H1 (cell line): ENCODE data around the gene SLC25A11. TPM values are rescaled to one million over a fixed set of nuclear protein-coding genes. Genes with fewer than 3 reads are reported as not detected.

ENCODE experiments used
- CTCF ChIA-PET: fragments of 300-600 bp; sonication (Branson Sonifier 250); formaldehyde crosslinking; loops from one replicate; lab custom pipeline; 2021; ENCODE audit not compliant: partially characterized antibody; lab: Charles Lee
- POLR2A ChIA-PET: fragments of 300-600 bp; sonication (Branson Sonifier 250); formaldehyde crosslinking; loops from one replicate; lab custom pipeline; 2021; ENCODE audit warnings: inconsistent platforms; ENCODE audit not compliant: partially characterized antibody; lab: Charles Lee
- DNase-seq, 2 experiments: peaks; one replicate each; pipeline versions ENCODE4 v3.0.0 to v3.0.0-alpha.2; 2010 to 2022; ENCODE audit warnings: low spot score in 2 of 2, low read depth in 1 of 2, mixed read lengths in 1 of 2
- FAIRE-seq: peaks from 2 replicates; lab custom pipeline; 2011; peaks lifted over from hg19 to GRCh38; lab: Jason Lieb, UNC
- H2AFZ ChIP-seq: 2 replicates; pipeline ENCODE4 v1.8.1; 2012; ENCODE audit warnings: low read length, inconsistent platforms
- H2AK5ac ChIP-seq: 2 replicates; pipeline ENCODE4 v1.6.1; 2013; ENCODE audit warnings: low read depth, low read length
- H2BK120ac ChIP-seq: replicated peaks from 2 replicates; pipeline ENCODE3; 2013; ENCODE audit warnings: low read depth, low read length, inconsistent platforms
- H2BK12ac ChIP-seq: 2 replicates; pipeline ENCODE4 v1.6.1; 2013; ENCODE audit warnings: low read depth, low read length
- H2BK15ac ChIP-seq: 2 replicates; pipeline ENCODE4 v1.6.1; 2013; ENCODE audit warnings: low read length
- H2BK20ac ChIP-seq: 2 replicates; pipeline ENCODE4 v1.6.1; 2013; ENCODE audit warnings: low read length
- H2BK5ac ChIP-seq: 2 replicates; pipeline ENCODE4 v1.6.1; 2013; ENCODE audit warnings: low read depth, low read length
- H3K14ac ChIP-seq: 2 replicates; pipeline ENCODE4 v1.6.1; 2013; ENCODE audit warnings: inconsistent platforms; ENCODE audit not compliant: insufficient read length
- H3K18ac ChIP-seq: 2 replicates; pipeline ENCODE4 v1.6.1; 2013; ENCODE audit warnings: low read length; ENCODE audit errors: extremely low read depth
- H3K23ac ChIP-seq: 2 replicates; pipeline ENCODE4 v1.6.1; 2013; ENCODE audit warnings: inconsistent platforms; ENCODE audit not compliant: insufficient read length
- H3K23me2 ChIP-seq: 2 replicates; pipeline ENCODE4 v1.6.1; 2013; ENCODE audit warnings: low read depth, low read length
- H3K27ac ChIP-seq: 2 replicates; pipeline ENCODE4 v1.6.1; 2011; ENCODE audit warnings: low read depth, low read length, inconsistent platforms
- H3K27me3 ChIP-seq, 4 experiments: replicated peaks in 1 of 4; 1 replicate in 1 of 4; 2 replicates in 3 of 4; pipeline versions ENCODE4 v1.6.1 to v1.8.1; 2011 to 2013; ENCODE audit warnings: low read length in 3 of 4, mild to moderate bottlenecking in 3 of 4, inconsistent platforms in 2 of 4, mixed read lengths in 2 of 4, moderate library complexity in 1 of 4; ENCODE audit not compliant: control insufficient read depth in 3 of 4, insufficient read depth in 3 of 4; ENCODE audit errors: extremely low read depth in 1 of 4
- H3K36me3 ChIP-seq, 4 experiments: 2 replicates each; pipeline versions ENCODE4 v1.6.1 to v1.8.1; 2011 to 2013; ENCODE audit warnings: mild to moderate bottlenecking in 4 of 4, low read length in 3 of 4, moderate library complexity in 2 of 4, control low read depth in 1 of 4, inconsistent platforms in 1 of 4; ENCODE audit not compliant: insufficient read depth in 4 of 4, control insufficient read depth in 2 of 4
- H3K4ac ChIP-seq: replicated peaks from 2 replicates; pipeline ENCODE3; 2013; ENCODE audit warnings: low read length, low read depth, mixed read lengths, inconsistent platforms; ENCODE audit not compliant: insufficient read length
- H3K4me1 ChIP-seq, 4 experiments: replicated peaks in 1 of 4; 1 replicate in 1 of 4; 2 replicates in 3 of 4; pipeline versions ENCODE4 v1.6.1 to v1.8.1; 2011 to 2013; ENCODE audit warnings: low read length in 3 of 4, inconsistent platforms in 2 of 4, mixed read lengths in 1 of 4; ENCODE audit not compliant: insufficient read depth in 4 of 4, control insufficient read depth in 3 of 4
- H3K4me2 ChIP-seq, 2 experiments: 2 replicates each; pipeline versions ENCODE4 v1.6.1 to v1.8.1; 2011 to 2013; ENCODE audit warnings: low read depth in 2 of 2, low read length in 2 of 2, control low read depth in 1 of 2, inconsistent platforms in 1 of 2, mild to moderate bottlenecking in 1 of 2; ENCODE audit not compliant: insufficient read depth in 1 of 2
- H3K4me3 ChIP-seq, 4 experiments: fragments of 200-600, 300-600 bp in 1 of 4; sonication (generic), shearing (Covaris generic), sonication (Bioruptor Twin) in 1 of 4; 2 replicates each; pipeline versions ENCODE4 v1.5.1 to v1.8.1; 2011 to 2016; ENCODE audit warnings: low read length in 4 of 4, low read depth in 3 of 4, control low read depth in 2 of 4, inconsistent platforms in 2 of 4, mild to moderate bottlenecking in 2 of 4, mixed read lengths in 1 of 4, moderate library complexity in 1 of 4; ENCODE audit not compliant: insufficient read depth in 2 of 4; ENCODE audit errors: extremely low read depth in 1 of 4
- H3K56ac ChIP-seq: replicated peaks from 2 replicates; pipeline ENCODE3; 2013; ENCODE audit warnings: low read depth, mild to moderate bottlenecking, mixed read lengths, low read length, inconsistent platforms; ENCODE audit not compliant: insufficient read length
- H3K79me1 ChIP-seq: 2 replicates; pipeline ENCODE4 v1.6.1; 2013; ENCODE audit warnings: low read depth, low read length, control low read depth
- H3K79me2 ChIP-seq, 2 experiments: 2 replicates each; pipeline versions ENCODE4 v1.6.1 to v1.8.1; 2012 to 2013; ENCODE audit warnings: low read length in 2 of 2, mild to moderate bottlenecking in 2 of 2, inconsistent platforms in 1 of 2; ENCODE audit not compliant: insufficient read depth in 2 of 2, control insufficient read depth in 1 of 2
- H3K9ac ChIP-seq, 4 experiments: replicated peaks in 1 of 4; 1 replicate in 1 of 4; 2 replicates in 3 of 4; pipeline versions ENCODE4 v1.6.1 to v1.8.1; 2011 to 2013; ENCODE audit warnings: low read depth in 3 of 4, low read length in 3 of 4, control low read depth in 2 of 4, mild to moderate bottlenecking in 2 of 4, moderate library complexity in 2 of 4, inconsistent platforms in 1 of 4; ENCODE audit errors: extremely low read depth in 1 of 4
- H3K9me3 ChIP-seq, 2 experiments: 2 replicates each; pipeline versions ENCODE4 v1.6.1 to v1.8.1; 2012 to 2013; ENCODE audit warnings: mild to moderate bottlenecking in 2 of 2, moderate library complexity in 2 of 2, control low read depth in 1 of 2, inconsistent platforms in 1 of 2, low read depth in 1 of 2, low read length in 1 of 2, mixed read lengths in 1 of 2; ENCODE audit not compliant: insufficient read depth in 2 of 2
- H4K20me1 ChIP-seq, 2 experiments: replicated peaks in 1 of 2; 2 replicates each; pipeline versions ENCODE3 to v1.8.1; 2011 to 2013; ENCODE audit warnings: inconsistent platforms in 2 of 2, low read length in 2 of 2, mild to moderate bottlenecking in 1 of 2; ENCODE audit not compliant: insufficient read depth in 2 of 2, control insufficient read depth in 1 of 2
- H4K5ac ChIP-seq: 2 replicates; pipeline ENCODE4 v1.6.1; 2013; ENCODE audit warnings: low read length, low read depth, mixed read lengths, inconsistent platforms; ENCODE audit not compliant: insufficient read length
- H4K8ac ChIP-seq: 2 replicates; pipeline ENCODE4 v1.8.0; 2013; ENCODE audit warnings: mild to moderate bottlenecking, moderate library complexity, low read length, inconsistent platforms; ENCODE audit not compliant: insufficient read depth; ENCODE audit errors: extremely low read depth
- H4K91ac ChIP-seq: replicated peaks from 2 replicates; pipeline ENCODE3; 2013; ENCODE audit warnings: low read length, mixed read lengths, inconsistent platforms; ENCODE audit not compliant: insufficient read length
- POLR2A ChIP-seq, 2 experiments: IDR thresholded peaks; 1 replicate in 1 of 2; 2 replicates in 1 of 2; pipeline ENCODE4 v1.6.1; 2011; ENCODE audit warnings: low read depth in 2 of 2, low read length in 2 of 2, mild to moderate bottlenecking in 2 of 2; ENCODE audit errors: control extremely low read depth in 1 of 2
- RNF2 ChIP-seq: fragments of 200-900, 300-1000 bp; sonication (generic); IDR thresholded peaks from 2 replicates; pipeline ENCODE4 v1.7.1; 2016; ENCODE audit warnings: borderline replicate concordance, low read depth, mild to moderate bottlenecking, antibody characterized with exemption, low read length; ENCODE audit not compliant: poor library complexity, severe bottlenecking; ENCODE audit errors: missing control alignments
- WGBS, 2 experiments: shearing (Covaris generic) in 1 of 2; methylation state at CpG; one replicate each; pipeline versions ENCODE4 v1.1.6 to v1.1.7; 2013 to 2015; ENCODE audit warnings: low lambda C conversion rate in 2 of 2, mixed read lengths in 2 of 2, inconsistent platforms in 1 of 2, low coverage in 1 of 2, missing lambda C conversion rate in 1 of 2; ENCODE audit not compliant: insufficient replicate concordance in 2 of 2, insufficient coverage in 1 of 2, insufficient read length in 1 of 2; ENCODE audit errors: extremely low coverage in 1 of 2, missing lambda C conversion rate in 1 of 2; 5-methylcytosine and 5-hydroxymethylcytosine counted together
- polyA plus RNA-seq, 7 experiments: library from polyadenylated mRNA; depleted of rRNA in 3 of 7; stranded (reverse) in 5 of 7; unstranded in 2 of 7; fragments of >200 nt in 5 of 7; fragments of 200-250 nt in 2 of 7; gene quantifications; 1 replicate in 5 of 7; 2 replicates in 1 of 7; 4 replicates in 1 of 7; pipeline versions ENCODE4 v1.2.1 to v1.2.3, GENCODE V29; 2011 to 2013; ENCODE audit warnings: missing spikeins in 2 of 7, mixed read lengths in 2 of 7
- total RNA-seq: library from RNA; stranded (reverse); fragmentation: NEBNext Ultra II Directional; extraction: Animal tissue kit (Norgen Biotek cat#: 25700); gene quantifications from 2 replicates; pipeline ENCODE4 v1.2.1, GENCODE V29; 2021

SLC25A11 gene
- total and polyA plus RNA-seq, 2 of the 8 experiments (the other 6 are each of a cell fraction or from before 2014, with no cell fraction given) = 55.9 to 97.0 TPM

DNA sequence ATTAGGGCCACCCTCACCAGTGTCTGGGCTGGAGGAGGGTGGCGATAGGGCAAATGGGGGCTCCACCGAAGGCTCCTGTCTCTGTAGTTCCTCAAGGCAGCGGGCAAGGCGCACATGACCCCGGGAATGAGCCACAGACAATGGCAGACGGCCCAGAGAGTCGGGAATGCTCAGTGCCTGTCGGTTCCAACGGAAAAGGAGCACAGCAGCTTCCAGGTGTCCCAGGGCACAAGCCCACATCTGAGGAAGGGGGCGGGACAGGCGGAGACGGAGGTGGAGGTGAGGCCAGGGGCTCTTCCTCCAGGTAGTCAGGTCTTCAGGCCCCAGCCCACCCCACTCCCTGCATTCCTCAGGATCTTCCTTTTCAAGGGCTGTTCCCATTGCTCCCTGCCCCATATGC lies 32.9 kb upstream of the SLC25A11 start:
- Histone ChIP-seq H2BK15ac (no peak overlapping the region), H3K18ac (no peak overlapping the region), H3K9ac (no peak overlapping the region), H3K23me2 (peaks cover 12% of the 10 kb centered on the region), H2BK5ac (no peak overlapping the region), H2BK20ac (no peak overlapping the region), H4K8ac (no peak overlapping the region), H4K91ac (no peak overlapping the region), H3K4ac (no peak overlapping the region), H3K56ac (no peak overlapping the region), H4K20me1 (peaks cover 2 to 13% of the 10 kb centered on the region in 2 experiments), H2BK12ac (no peak overlapping the region), H3K79me2 (peaks cover 0 to 12% of the 10 kb centered on the region in 2 experiments; a peak in 1 of 4 replicates), H3K27ac (no peak overlapping the region), H3K79me1 (0 out of 2 replicates have a peak, but pooled peaks cover 3% of the 10 kb centered on the region), H3K9me3 (no peaks in the 10 kb centered on the region), H3K14ac (no peak overlapping the region), H3K23ac (no peak overlapping the region), H3K4me1 (peaks cover 0 to 14% (median 6%) of the 10 kb centered on the region in 4 experiments; a peak in 5 of 7 replicates), H2AFZ (no peak overlapping the region), H3K4me2 (no peak overlapping the region), H3K36me3 (peaks cover 0 to 11% (median 0%) of the 10 kb centered on the region in 4 experiments; a peak in 2 of 8 replicates), H3K27me3 (peaks cover 0 to 43% (median 29%) of the 10 kb centered on the region in 4 experiments; a peak in 6 of 7 replicates), H2BK120ac (no peak overlapping the region), H3K4me3 (no peak overlapping the region), H4K5ac (no peak overlapping the region), H2AK5ac (no peak overlapping the region)
- ChIA-PET POLR2A (interaction anchor here (0.7 to 32.4 kb wide), 7 partner anchors 8 to 309 kb away, joined by 3 to 987 read pairs (median 6); partner anchors contain the start of genes CAMTA2, ENO3, INCA1 and KIF1C), CTCF (interaction anchor here (0.6 to 6.2 kb wide), 10 partner anchors 8 to 91 kb away, joined by 3 to 31 read pairs (median 4); partner anchors contain the start of gene GP1BA)
- TF ChIP-seq RNF2 (no peak), POLR2A (IDR thresholded peaks at IDR 0.05; ENCODE audit: control extremely low read depth in 1 of 2, low read depth in 2 of 2, low read length in 2 of 2) (0 out of 3 replicates have a peak, but pooled peaks of 1 of the 2 experiments have one; percentile 13)
- FAIRE-seq (no peak), DNase-seq (no peak)
- 82% methylated on average over 11 of the region's 12 CpGs; no CpG with 5 or more reads in 1 of the 2 experiments for WGBS, 2 experiments
